Activated CD8-positive, alpha-beta memory T cell treated with anti-CD3 and anti-CD28 coated beads, Interleukin-2, amount 50 U/mL, for 1 hour (primary cell): ENCODE results near the gene TRAPPC12.
"Not testable (repeated sequence)": the region's sequence is repeated elsewhere in the genome, so short reads cannot be mapped to it uniquely, and the experiment has no call there.

ENCODE experiments used
- DNase-seq: peaks from one replicate; pipeline ENCODE4 v3.0.0-alpha.2; 2020; ENCODE audit errors: extremely low read depth

The TRAPPC12 gene

DNA sequence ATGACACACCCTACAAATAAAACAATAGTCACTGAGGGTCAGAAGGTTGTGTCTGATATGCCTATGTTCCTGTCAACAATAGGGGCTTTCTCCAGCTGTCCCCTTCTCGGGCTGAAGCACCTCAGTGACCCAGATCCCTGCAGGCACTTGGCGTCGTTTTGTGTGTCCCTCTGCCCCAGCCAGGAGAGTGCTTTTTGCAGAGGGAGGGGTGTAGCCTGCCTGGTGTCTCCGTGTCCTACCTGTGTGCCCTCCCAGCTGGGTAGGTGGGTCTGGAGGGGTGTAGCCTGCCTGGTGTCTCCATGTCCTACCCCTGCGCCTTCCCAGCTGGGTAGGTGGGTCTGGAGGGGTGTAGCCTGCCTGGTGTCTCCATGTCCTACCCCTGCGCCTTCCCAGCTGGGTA, 74.5 kb downstream of the TRAPPC12 start:
- not testable (repeated sequence) for DNase-seq

GRCh38 chr2:3454802-3455201, 75.3 kb downstream of the TRAPPC12 start:
- no peak for DNase-seq

GRCh38 chr2:3456125-3456524, 76.6 kb downstream of the TRAPPC12 start:
- DNase-seq = no peak

DNA sequence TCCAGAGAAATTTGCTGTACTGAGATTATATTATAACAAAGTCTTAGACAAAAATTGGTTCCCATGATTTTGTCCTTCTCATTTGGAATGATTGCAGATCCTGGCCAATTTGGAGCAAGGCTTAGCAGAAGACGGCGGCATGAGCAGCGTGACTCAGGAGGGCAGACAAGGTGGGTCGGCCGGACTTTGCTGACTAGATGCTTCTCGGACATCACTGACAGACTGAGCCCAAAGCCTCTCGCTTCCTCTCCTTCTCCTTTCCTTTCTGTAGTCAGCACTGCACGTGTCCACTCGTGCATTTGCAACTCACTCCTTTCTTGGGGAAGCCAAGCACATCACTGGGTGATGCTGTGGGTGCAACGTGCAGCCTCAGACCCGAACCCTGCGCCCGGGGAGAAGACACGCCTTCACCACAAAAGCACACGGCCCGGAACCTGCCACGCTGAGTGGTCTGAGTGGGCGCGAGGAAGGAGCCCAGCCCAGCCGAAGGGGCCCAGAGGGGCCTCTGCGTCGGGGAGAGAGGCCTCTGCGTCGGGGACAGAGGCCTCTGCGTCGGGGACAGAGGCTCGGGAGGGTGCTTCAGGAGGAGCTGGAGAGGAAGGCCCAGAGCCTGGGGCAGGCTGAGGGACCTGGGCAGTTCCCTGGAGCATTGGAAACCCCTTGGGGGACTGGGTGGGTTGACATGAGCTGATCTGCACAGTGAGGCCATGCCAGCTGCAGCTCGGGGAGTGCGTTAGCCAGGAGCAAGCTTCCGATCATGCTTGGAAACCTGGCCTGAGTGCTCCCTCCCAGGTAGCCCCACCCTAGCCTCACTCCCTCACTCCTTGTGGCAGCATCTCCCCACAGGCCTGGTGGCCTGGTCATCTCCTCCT, 78.3 kb downstream of the TRAPPC12 start:
- DNase-seq = no peak

- DNase-seq = no peak
These were observed 79.1 kb downstream of the TRAPPC12 start for GRCh38 chr2:3458396-3459184.

GRCh38 chr2:3459185-3460015, 79.9 kb downstream of the TRAPPC12 start:
- no peak for DNase-seq

DNA sequence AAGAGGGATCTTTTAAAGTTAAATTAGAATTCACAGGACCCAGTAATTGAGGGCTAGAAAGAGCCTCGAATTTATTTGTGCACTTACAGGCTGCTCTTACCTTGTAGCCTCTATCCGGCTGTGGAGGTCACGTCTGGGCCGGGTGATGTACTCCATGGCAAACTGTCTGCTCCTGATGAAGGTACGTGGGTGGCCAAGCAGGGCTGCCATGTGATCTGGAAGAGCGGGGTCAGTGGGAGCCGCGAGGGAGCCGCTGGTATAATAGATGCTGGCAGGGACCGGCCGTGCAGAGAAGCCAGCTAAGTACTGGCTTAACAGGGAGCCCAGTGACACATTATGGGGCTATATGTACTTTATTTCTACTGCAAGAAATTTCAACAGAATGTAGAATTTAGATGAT, 80.7 kb downstream of the TRAPPC12 start:
- DNase-seq = no peak

GRCh38 chr2:3460831-3461800, 81.6 kb downstream of the TRAPPC12 start:
- no peak for DNase-seq

DNA sequence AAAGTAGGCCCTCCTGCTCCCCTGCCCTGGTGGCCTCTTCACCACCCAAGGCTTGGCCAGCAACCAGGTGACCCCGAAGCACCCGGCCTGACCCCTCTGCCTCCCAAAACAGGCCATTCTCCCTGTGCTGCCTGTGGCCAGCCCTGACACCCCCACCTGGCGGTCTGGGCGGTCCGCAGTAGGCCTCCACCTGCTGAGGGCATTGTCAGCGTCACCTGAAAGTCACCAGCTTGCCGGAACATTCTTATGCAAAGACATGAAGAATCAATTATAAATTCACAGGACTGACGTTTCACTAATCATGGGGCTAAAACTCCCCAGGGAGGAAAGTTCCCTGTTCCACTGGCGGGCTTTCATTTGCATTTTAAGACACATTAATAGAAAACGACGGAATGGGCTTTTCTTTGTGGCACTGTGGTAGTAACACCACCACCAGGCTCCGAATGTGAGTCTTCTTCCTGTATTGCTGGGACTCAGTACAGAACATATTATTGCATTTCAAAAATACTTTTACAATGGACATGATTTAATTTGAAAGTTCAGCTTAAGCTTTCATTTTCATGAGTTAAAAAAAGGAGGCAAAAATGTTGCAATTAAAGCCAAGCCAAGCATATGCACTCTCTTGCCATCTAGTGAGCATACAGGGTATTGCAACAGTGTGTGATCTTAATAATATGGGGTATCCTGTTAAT, 82.5 kb downstream of the TRAPPC12 start:
- no peak for DNase-seq

DNA sequence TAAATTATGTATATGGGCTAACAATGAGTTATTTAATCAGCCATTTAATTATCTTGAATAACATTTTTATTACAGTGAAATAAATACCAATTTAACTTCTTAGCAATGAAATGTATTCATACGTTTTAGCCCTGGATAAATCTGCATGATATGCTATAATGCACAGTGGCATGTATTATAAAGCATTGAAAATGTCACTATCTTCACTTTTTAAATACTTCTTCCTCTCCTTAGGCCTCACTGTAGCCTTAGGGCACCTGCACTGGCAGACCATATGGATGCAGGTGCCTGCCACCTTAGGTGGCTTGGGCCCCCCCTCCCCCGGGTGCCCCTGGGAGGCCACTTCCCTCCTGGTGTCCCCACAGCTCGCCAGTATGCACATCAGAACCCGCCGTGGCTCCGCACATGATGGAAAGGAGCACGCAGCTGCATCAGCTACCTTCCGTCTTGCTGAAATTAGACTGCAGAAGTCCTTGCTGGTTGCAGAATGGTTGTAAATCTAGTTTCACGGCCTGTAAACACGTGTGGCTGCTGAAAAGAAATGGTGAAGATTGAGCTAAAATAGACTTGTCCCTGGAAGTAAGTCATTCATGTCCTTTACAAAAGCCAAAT, 83.1 kb downstream of the TRAPPC12 start:
- no peak for DNase-seq

- DNase-seq = no peak
These were observed 83.8 kb downstream of the TRAPPC12 start for GRCh38 chr2:3463186-3463835.

GRCh38 chr2:3463944-3464343, 84.5 kb downstream of the TRAPPC12 start:
- DNase-seq = no peak

GRCh38 chr2:3464401-3465005, 85.0 kb downstream of the TRAPPC12 start:
- no peak for DNase-seq

DNA sequence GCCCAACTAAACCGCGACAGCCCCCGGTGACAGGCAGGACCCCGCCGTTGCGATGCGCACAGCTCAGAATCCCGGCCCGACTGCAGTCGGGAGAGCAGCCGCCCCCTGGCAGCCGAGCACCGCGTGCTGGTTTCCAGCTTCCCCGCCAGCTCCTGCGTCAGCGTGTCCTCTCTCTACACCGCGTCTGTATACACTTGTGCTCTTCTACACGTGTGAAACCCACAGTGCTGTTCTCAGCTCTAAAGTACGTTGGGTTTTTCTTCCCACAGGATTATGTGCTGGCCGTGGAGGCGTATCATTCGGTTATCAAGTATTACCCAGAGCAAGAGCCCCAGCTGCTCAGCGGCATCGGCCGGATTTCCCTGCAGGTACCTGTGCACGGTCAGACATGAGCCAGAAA, 85.8 kb downstream of the TRAPPC12 start:
- DNase-seq = no peak

DNA sequence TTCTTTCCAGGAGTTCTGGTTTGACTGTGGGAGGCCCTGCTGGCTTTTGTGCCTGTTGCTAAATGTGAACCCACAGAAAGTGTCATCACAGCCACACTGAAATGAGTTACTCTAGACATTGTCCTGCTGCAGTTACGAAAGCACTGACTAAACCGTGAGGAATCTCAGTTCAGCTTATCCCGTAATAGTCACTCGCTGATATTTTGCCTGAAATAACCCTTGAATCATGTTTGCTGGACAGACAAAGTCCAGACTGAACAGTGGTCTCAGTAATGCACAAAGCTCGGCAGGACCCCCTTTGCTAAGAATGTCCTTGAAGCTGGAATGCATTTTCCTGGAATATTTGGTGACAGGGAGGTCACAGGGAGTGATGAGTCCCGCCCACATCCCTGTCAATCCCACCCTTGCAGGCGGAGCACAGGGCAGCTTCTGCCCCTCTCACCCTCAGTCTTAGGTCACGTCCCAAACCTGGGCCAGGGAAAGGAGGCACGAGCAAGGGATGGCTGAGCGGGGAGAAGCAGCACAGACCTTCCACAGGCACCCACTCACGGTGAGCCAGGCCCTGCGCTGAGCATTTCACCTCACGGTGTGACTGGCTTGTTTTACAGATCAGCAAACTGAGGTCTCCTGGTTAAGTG, 86.5 kb downstream of the TRAPPC12 start:
- DNase-seq = no peak

DNA sequence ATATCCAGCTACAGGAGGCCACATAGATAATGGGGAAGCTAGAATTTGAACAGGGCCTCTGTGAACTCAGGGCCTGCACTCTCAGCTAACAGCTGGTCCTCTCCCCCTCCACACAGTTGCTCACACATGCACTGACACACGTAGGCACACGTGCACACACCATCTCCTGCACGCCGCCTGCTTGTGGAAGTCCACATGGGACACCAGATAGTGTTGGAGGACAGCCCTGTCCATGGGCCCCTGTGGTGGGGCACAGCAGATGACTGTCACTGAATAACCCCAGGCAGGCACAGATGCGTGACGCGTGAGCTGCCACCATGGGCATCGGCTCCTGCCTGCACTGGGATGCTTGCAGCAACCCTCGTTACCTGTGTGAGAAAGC, 87.0 kb downstream of the TRAPPC12 start:
- no peak for DNase-seq

DNA sequence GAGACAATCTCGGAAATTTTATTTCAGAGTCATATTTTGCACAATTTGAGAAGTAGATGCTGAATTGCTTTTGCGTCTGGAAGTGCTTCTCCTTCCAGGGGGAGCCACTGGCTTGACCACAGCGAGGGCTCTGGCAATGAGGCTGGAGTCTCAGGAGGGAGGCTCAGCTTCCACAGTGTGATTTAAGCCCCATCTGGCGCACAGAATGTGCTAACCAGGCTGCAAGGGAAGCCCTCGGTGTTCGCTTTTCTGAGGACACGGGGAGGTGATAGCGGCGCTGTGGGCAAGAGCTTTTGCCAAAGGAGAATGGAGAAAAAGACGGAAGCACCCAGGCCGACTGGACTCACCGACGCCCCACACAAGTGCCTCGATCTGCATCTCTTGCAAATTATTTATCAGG, 87.5 kb downstream of the TRAPPC12 start:
- DNase-seq = no peak

GRCh38 chr2:3467654-3468053, 88.2 kb downstream of the TRAPPC12 start:
- no peak for DNase-seq
